Hypothalamus (tissue), 51 donors: ENCODE data around the gene RAD54L2.
A peak's percentile ranks its signal among the peaks of the same experiment; 100 is the strongest.
"Not testable (repeated sequence)": the region's sequence is repeated elsewhere in the genome, so short reads cannot be mapped to it uniquely, and the experiment has no call there.

ENCODE experiments used
- DNase-seq, 51 donors: peaks; one replicate each; lab custom pipeline; 2025; lab: John Stamatoyannopoulos, UW

Gene RAD54L2

GRCh38 chr3:51542596-51542995 is 4.1 kb downstream of the RAD54L2 start:
- not testable (repeated sequence) for DNase-seq

GRCh38 chr3:51544011-51544775 is 5.7 kb downstream of the RAD54L2 start:
- no peak for DNase-seq

GRCh38 chr3:51547274-51547673 is 8.8 kb downstream of the RAD54L2 start:
- no peak for DNase-seq

- no peak for DNase-seq
These were observed 10.8 kb downstream of the RAD54L2 start for GRCh38 chr3:51549311-51549710.

GRCh38 chr3:51550080-51550819 is 11.7 kb downstream of the RAD54L2 start:
- no peak for DNase-seq

GRCh38 chr3:51557993-51558392 is 19.5 kb downstream of the RAD54L2 start:
- no peak for DNase-seq

GRCh38 chr3:51559411-51559888 is 20.9 kb downstream of the RAD54L2 start:
- DNase-seq = no peak

- DNase-seq = no peak
These were observed 21.4 kb downstream of the RAD54L2 start for GRCh38 chr3:51559961-51560360.

GRCh38 chr3:51562403-51562802 is 23.9 kb downstream of the RAD54L2 start:
- DNase-seq = not testable (repeated sequence)

GRCh38 chr3:51568036-51568435 is 29.5 kb downstream of the RAD54L2 start:
- DNase-seq = peak in 7 of 51 donors; percentile 7 to 21 (median 11)

GRCh38 chr3:51568996-51569395 is 30.5 kb downstream of the RAD54L2 start:
- no peak for DNase-seq

GRCh38 chr3:51578238-51578637 is 39.7 kb downstream of the RAD54L2 start:
- no peak for DNase-seq

- no peak for DNase-seq
These were observed 41.9 kb downstream of the RAD54L2 start for GRCh38 chr3:51580418-51580817.

GRCh38 chr3:51581524-51581923 is 43.0 kb downstream of the RAD54L2 start:
- DNase-seq = no peak

- peak in 3 of 51 donors; percentile 5 to 20 (median 7) for DNase-seq
These were observed 46.7 kb downstream of the RAD54L2 start for GRCh38 chr3:51585197-51585596.

- no peak for DNase-seq
These were observed 47.4 kb downstream of the RAD54L2 start for GRCh38 chr3:51585871-51586270.
